Activated CD4-positive, alpha-beta T cell treated with anti-CD3 and anti-CD28 coated beads, Interleukin-2, amount 10 ng/mL, durations not matched to agents 24 days and 14 days (primary cell): Measurements from ENCODE around the gene FN3K. TPM values are rescaled to one million over a fixed set of nuclear protein-coding genes. Genes with fewer than 3 reads are reported as not detected.

Experiments
- DNase-seq: peaks from one replicate; pipeline ENCODE4 v3.0.0; 2022
- H3K27ac Mint-ChIP-seq: one replicate; pipeline ENCODE4 v1.8.0; 2022; ENCODE audit warnings: mild to moderate bottlenecking, mixed read lengths
- H3K27me3 Mint-ChIP-seq: one replicate; pipeline ENCODE4 v1.8.0; 2022; ENCODE audit warnings: mixed read lengths
- H3K36me3 Mint-ChIP-seq: one replicate; pipeline ENCODE4 v1.8.0; 2022; ENCODE audit warnings: low read depth, mild to moderate bottlenecking, mixed read lengths
- H3K4me1 Mint-ChIP-seq: one replicate; pipeline ENCODE4 v1.8.0; 2021; ENCODE audit warnings: mixed read lengths
- H3K4me3 Mint-ChIP-seq: one replicate; pipeline ENCODE4 v1.8.0; 2022; ENCODE audit warnings: mild to moderate bottlenecking, moderate library complexity, mixed read lengths
- H3K9me3 Mint-ChIP-seq: one replicate; pipeline ENCODE4 v1.8.0; 2021; ENCODE audit warnings: mixed read lengths
- intact Hi-C: fragments of 100-400 bp; cut with micrococcal nuclease; formaldehyde crosslinking; loops from one replicate; pipeline ENCODE4 v1.15.1; 2023
- total RNA-seq: library from RNA; stranded (reverse); gene quantifications from 2 replicates; pipeline ENCODE4 v1.2.3, GENCODE V29; 2022

Gene FN3K
- 2.9 and 3.7 TPM in 2 replicates for total RNA-seq

DNA sequence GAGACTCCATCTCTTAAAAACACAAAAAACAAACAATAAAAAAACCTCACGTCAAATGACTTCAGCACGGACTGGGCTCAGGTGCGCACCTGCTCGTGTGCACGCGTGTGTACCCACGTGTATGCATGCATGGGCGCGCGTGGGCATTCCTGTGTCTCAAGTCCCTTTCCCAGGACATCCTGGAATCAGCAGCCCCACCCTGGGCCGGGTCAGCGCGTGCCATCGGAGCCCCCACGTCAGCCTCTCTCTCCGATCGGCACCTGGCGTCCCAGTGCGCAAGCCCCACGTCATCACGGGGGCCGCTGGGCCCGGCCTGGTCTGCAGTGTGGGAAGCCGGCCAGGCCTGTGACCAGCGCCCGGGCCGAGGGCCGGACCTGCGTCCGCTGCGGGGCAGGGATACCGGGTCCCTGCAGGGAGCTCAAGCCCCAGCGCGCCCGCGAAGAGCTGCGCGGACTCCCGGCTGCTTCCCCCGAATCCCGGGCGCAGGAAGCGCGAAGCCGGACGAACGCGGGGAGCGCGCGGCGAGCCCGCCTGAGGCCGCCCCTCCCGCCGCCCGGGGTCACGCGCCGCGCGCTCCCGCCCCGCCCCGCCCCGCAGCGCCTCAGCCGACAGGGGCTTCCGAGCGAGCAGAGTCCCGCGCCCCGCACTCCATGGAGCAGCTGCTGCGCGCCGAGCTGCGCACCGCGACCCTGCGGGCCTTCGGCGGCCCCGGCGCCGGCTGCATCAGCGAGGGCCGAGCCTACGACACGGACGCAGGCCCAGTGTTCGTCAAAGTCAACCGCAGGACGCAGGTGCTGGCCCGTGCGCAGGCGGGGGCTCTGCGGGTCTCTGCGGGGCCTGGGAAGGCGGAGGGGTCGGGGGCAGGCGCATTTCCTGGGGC is at the start of gene FN3K:
Gene FN3K, plus strand, starts transcription at position 629 of the 880 bp plus-strand sequence. Its CDS starts 22 bp downstream, at position 651.
- Mint-ChIP-seq H3K9me3 (peaks cover 12% of the 10 kb centered on the region), H3K27me3 (no peaks in the 10 kb centered on the region), H3K36me3 (peaks cover 32% of the 10 kb centered on the region), H3K4me3 (peak within 1 kb of the TSS; percentile 61), H3K4me1 (no peaks in the 10 kb centered on the region), H3K27ac (no peak within 1 kb of the TSS)
- intact Hi-C loops: no loop called here
- peak; percentile 81 for DNase-seq

DNA sequence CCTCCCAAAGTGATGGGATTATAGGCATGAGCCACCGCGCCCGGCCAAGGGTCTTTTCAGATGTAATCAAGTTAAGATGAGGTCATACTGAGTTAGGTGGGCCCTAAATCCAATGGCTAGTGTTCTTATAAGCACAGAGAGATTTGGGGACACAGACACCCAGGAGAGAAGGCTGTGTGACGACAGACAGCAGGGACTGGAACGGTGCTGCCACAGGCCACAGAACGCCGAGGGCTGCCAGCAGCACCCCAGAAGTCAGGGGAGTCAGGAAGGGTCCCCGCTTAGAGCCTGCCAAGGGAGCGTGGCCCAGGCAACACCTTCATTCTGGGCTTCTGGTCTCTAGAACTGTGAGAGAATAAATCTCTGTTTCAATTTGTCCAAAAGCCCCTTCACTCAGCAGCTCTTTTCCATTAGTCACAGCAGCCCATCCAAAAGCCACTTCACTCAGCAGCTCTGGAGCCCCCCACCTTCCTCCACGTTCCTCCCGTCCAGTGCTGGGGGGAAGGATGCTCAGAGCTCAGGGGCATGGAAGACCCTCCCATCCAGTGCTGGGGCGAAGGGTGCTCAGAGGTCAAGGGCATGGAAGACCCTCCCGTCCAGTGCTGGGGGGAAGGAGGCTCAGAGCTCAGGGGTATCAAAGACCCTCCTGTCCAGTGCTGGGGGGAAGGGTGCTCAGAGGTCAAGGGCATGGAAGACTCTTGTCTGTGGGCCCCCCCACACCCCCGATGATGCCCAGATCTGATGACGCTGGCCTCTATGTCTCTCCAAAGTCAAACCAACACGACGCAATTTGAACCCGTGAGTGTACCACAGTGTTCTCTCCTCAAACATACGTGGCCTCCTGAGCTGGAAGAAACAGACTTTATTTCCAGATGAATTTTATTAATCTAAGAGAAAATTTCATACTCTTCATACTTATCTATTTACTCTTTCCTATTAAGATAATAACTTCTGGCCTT is 48.8 kb upstream of the FN3K start:
- no peak overlapping the region for H3K4me3 Mint-ChIP-seq
- no peak for DNase-seq
- H3K36me3 Mint-ChIP-seq: peaks cover 1% of the 10 kb centered on the region
- H3K9me3 Mint-ChIP-seq: peaks cover 8% of the 10 kb centered on the region
- intact Hi-C loops: no loop called here
- H3K4me1 Mint-ChIP-seq: peaks cover 3% of the 10 kb centered on the region
- H3K27ac Mint-ChIP-seq: no peak overlapping the region
- H3K27me3 Mint-ChIP-seq: no peaks in the 10 kb centered on the region

GRCh38 chr17:82687375-82687861 is 48.0 kb upstream of the FN3K start:
- H3K27ac Mint-ChIP-seq: no peak overlapping the region
- no peak for DNase-seq
- intact Hi-C loops: no loop called here
- H3K36me3 Mint-ChIP-seq: peaks cover 1% of the 10 kb centered on the region
- peaks cover under 1% of the 10 kb centered on the region for H3K9me3 Mint-ChIP-seq
- peaks cover 8% of the 10 kb centered on the region for H3K4me1 Mint-ChIP-seq
- H3K4me3 Mint-ChIP-seq: no peak overlapping the region
- no peaks in the 10 kb centered on the region for H3K27me3 Mint-ChIP-seq

DNA sequence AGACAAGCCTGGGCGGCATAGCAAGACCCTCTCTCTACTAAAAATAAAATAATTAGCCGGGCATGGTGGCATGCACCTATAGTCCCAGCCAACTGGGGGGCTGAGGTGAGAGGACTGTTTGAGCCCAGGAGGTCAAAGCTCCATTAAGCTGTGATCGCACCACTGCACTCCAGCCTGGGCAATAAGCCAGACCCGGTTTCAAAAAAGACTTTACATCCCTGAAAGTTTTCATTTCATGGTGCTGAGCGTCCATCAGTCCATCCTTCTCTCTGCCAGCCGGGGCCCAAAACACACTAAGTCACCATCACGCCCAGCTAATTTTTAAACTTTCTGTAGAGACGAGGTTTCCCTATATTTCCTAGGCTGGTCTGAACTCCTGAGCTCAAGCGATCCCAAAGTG is 47.5 kb upstream of the FN3K start:
- H3K27ac Mint-ChIP-seq: no peak overlapping the region
- H3K27me3 Mint-ChIP-seq: no peaks in the 10 kb centered on the region

DNA sequence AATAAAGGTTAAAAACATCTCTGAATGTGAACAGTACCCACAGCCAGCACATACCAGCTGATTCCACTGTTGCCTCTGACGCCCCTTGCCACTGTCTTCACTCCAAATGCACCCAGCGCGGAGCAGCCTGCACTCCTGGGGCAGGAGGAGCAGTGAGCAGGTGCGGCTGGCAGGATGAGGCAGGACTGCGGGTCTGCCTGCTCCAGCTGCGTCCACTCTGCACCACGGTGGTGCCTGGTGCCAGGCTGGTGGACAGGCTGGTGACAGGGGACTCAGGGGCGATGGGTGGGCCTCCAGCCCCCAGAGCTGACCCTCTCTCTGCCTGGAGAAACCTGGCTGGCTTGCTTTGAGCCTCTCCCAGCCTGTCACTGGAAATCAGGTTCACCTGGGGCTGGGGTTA is 46.3 kb upstream of the FN3K start:
- no peak for DNase-seq
- Mint-ChIP-seq H3K27me3 (no peaks in the 10 kb centered on the region), H3K4me1 (peaks cover 10% of the 10 kb centered on the region), H3K9me3 (no peaks in the 10 kb centered on the region), H3K27ac (no peak overlapping the region), H3K36me3 (peaks cover 1% of the 10 kb centered on the region), H3K4me3 (no peak overlapping the region)
- intact Hi-C loops: no loop called here

More for the DNA sequence above, 47.5 kb upstream of the FN3K start:
- intact Hi-C loops: no loop called here
- no peak overlapping the region for H3K4me3 Mint-ChIP-seq
- peaks cover 10% of the 10 kb centered on the region for H3K4me1 Mint-ChIP-seq
- H3K9me3 Mint-ChIP-seq: no peaks in the 10 kb centered on the region
- peaks cover 1% of the 10 kb centered on the region for H3K36me3 Mint-ChIP-seq
- DNase-seq: no peak

DNA sequence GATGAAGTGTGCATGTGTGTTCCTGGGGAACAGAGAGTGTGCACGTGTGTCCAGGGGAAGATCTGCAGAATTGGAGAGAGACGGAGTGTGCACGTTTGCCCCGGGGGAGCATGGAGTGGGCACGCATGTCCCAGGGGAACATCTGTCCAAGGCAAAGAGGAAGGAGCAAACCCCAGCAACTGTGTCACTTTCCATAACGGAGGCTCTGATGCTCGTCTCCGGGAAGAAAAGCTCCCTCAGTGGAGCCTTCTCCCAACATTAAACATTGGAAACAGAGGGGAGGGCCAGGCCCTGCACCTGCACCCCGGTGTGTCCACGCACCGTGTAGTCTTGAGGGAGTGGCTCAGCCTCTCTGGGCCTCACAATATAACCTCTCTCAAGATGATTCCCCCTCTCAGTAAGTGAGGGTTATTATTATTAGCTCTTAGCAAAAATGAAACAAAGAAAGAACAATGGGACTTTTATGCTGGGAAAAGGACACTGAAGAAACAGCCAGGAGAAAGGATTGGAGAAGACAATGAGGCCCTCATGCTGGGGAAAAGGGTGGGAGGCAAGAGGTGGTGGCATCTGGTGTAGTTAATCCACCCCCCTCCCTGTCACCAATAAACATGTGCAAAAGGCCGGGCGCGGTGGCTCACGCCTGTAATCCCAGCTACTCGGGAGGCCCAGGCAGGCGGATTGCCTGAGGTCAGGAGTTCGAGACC is 44.5 kb upstream of the FN3K start:
- peaks cover 5% of the 10 kb centered on the region for H3K9me3 Mint-ChIP-seq
- no peak overlapping the region for H3K4me3 Mint-ChIP-seq
- intact Hi-C loops: no loop called here
- peaks cover 6% of the 10 kb centered on the region for H3K36me3 Mint-ChIP-seq
- peaks cover 10% of the 10 kb centered on the region for H3K4me1 Mint-ChIP-seq
- H3K27me3 Mint-ChIP-seq: no peaks in the 10 kb centered on the region
- no peak overlapping the region for H3K27ac Mint-ChIP-seq
- DNase-seq: no peak

- peak overlapping the region; percentile 24 for H3K27ac Mint-ChIP-seq
These were observed 43.7 kb upstream of the FN3K start for GRCh38 chr17:82691714-82692113.

GRCh38 chr17:82692268-82692667 is 43.1 kb upstream of the FN3K start:
- peaks cover 12% of the 10 kb centered on the region for H3K4me1 Mint-ChIP-seq
- no peak overlapping the region for H3K4me3 Mint-ChIP-seq
- peaks cover 6% of the 10 kb centered on the region for H3K27me3 Mint-ChIP-seq
- no peak overlapping the region for H3K27ac Mint-ChIP-seq
- no peak for DNase-seq
- intact Hi-C loops: no loop called here
- peaks cover 6% of the 10 kb centered on the region for H3K36me3 Mint-ChIP-seq
- peaks cover 5% of the 10 kb centered on the region for H3K9me3 Mint-ChIP-seq

More at GRCh38 chr17:82691714-82692113, 43.7 kb upstream of the FN3K start:
- peaks cover 10% of the 10 kb centered on the region for H3K4me1 Mint-ChIP-seq
- H3K36me3 Mint-ChIP-seq: peaks cover 6% of the 10 kb centered on the region
- no peak for DNase-seq
- peaks cover 5% of the 10 kb centered on the region for H3K9me3 Mint-ChIP-seq
- intact Hi-C loops: no loop called here
- H3K4me3 Mint-ChIP-seq: no peak overlapping the region
- peaks cover under 1% of the 10 kb centered on the region for H3K27me3 Mint-ChIP-seq

GRCh38 chr17:82693168-82693867 is 42.1 kb upstream of the FN3K start:
- Mint-ChIP-seq H3K27ac (no peak overlapping the region), H3K36me3 (peaks cover 6% of the 10 kb centered on the region), H3K9me3 (peaks cover 5% of the 10 kb centered on the region), H3K4me1 (peaks cover 12% of the 10 kb centered on the region), H3K27me3 (peaks cover 7% of the 10 kb centered on the region), H3K4me3 (no peak overlapping the region)
- no peak for DNase-seq
- intact Hi-C loops: no loop called here

DNA sequence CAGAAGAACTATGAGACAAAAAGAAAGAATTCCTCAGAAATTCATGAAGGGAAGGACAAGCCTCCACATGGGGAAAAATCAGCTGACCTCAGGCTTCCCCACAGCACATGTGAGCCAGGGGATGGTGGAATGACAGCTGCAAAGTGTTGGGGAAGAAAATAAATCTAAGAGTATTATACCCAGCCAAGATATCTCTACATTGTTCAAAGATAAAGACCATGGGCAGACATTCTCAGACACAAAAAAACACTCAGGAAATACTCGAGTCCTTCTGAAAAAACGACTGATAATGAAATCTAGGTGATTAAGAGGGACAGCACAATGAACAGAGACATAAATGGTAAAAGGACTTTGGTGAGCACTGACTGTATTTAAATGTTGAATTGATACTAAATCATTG is 40.8 kb upstream of the FN3K start:
- intact Hi-C loops: no loop called here
- peaks cover 9% of the 10 kb centered on the region for H3K27me3 Mint-ChIP-seq
- H3K9me3 Mint-ChIP-seq: peaks cover 5% of the 10 kb centered on the region
- no peak overlapping the region for H3K4me3 Mint-ChIP-seq
- peaks cover 14% of the 10 kb centered on the region for H3K4me1 Mint-ChIP-seq
- peaks cover 6% of the 10 kb centered on the region for H3K36me3 Mint-ChIP-seq
- H3K27ac Mint-ChIP-seq: no peak overlapping the region
- DNase-seq: no peak

GRCh38 chr17:82696259-82696658 is 39.2 kb upstream of the FN3K start:
- Mint-ChIP-seq H3K27ac (no peak overlapping the region), H3K27me3 (peaks cover 10% of the 10 kb centered on the region), H3K4me1 (peaks cover 14% of the 10 kb centered on the region), H3K36me3 (peaks cover 5% of the 10 kb centered on the region), H3K9me3 (peaks cover 5% of the 10 kb centered on the region), H3K4me3 (no peak overlapping the region)
- intact Hi-C loops: no loop called here
- DNase-seq: no peak

DNA sequence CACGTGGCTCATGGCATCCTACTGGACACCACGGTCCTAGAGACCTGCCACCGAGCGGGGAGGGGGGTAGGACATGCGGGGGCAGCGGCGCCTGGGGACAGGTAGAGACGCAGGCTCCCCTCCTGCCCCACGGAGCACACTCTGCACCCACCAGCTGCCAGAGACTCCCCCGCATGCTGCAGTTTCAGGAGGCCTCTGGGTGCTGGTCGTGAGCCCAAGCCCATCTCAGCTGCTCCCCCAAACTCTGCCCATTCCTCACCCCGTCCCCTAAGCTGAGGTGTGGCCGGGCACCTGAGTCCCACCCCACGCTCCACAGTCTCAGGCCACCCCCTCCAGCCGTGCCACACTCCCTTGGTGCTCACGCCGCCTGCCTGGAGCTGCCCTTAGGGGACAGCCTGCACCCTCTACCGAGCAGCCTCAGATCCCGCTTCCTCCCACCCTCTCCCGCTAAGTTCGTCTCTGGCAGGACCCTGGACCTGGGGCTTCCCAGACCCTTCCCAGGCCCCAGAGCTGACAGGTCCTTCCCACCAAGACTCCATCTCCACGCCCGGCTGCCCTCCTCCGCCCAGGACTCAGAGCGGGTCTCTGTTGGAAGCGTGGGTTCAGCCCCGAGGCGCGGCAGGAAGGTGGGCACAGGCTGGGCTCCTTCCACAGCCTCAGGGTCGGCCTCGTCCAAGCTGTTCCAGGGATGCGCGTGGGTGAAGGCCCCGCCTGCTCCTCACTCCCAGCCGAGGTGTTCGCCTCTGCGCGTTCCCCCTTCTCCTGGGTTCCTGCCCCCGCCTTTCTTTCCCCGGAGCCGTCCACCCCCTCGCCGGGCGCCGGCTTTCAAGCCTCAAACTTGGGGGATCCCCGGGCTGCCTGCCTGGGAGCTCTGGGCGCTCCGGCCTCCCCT is 38.3 kb upstream of the FN3K start:
- Mint-ChIP-seq H3K4me1 (peaks cover 8% of the 10 kb centered on the region), H3K9me3 (peaks cover 5% of the 10 kb centered on the region), H3K36me3 (peaks cover 5% of the 10 kb centered on the region), H3K4me3 (peak overlapping the region; percentile 63), H3K27ac (no peak overlapping the region), H3K27me3 (peaks cover 10% of the 10 kb centered on the region)
- DNase-seq: peak; percentile 69
- intact Hi-C loops: no loop called here
